Activated CD4-positive, alpha-beta T cell treated with anti-CD3 and anti-CD28 coated beads, Interleukin-2, Interleukin-4, amounts not matched to agents 100 ng/mL and 50 ng/mL, durations not matched to agents 16 hours and 8 hours (primary cell): ENCODE data around the gene TNFSF15.

Experiments
- DNase-seq: peaks from one replicate; pipeline ENCODE4 v3.0.0-alpha.2; 2020; ENCODE audit warnings: low spot score

Gene TNFSF15

GRCh38 chr9:114825126-114825795 lies 19.4 kb upstream of the TNFSF15 start:
- DNase-seq = no peak

- no peak for DNase-seq
Observed at GRCh38 chr9:114824110-114824509, 18.3 kb upstream of the TNFSF15 start.

GRCh38 chr9:114823441-114823840 lies 17.6 kb upstream of the TNFSF15 start:
- no peak for DNase-seq

GRCh38 chr9:114822708-114823107 lies 16.9 kb upstream of the TNFSF15 start:
- no peak for DNase-seq

GRCh38 chr9:114820776-114821501 lies 15.1 kb upstream of the TNFSF15 start:
- DNase-seq = no peak

- DNase-seq = no peak
Observed at GRCh38 chr9:114818178-114818577, 12.3 kb upstream of the TNFSF15 start.

GRCh38 chr9:114813717-114814418 lies 8.0 kb upstream of the TNFSF15 start:
- no peak for DNase-seq

- no peak for DNase-seq
Observed at GRCh38 chr9:114811966-114812636, 6.3 kb upstream of the TNFSF15 start.

GRCh38 chr9:114811301-114811700 lies 5.5 kb upstream of the TNFSF15 start:
- no peak for DNase-seq

GRCh38 chr9:114810614-114811013 lies 4.8 kb upstream of the TNFSF15 start:
- no peak for DNase-seq

GRCh38 chr9:114806526-114806900 lies 674 bp upstream of the TNFSF15 start:
- no peak for DNase-seq

- no peak for DNase-seq
Observed at GRCh38 chr9:114804505-114804904, 1.3 kb downstream of the TNFSF15 start.

GRCh38 chr9:114803479-114804265 lies 2.2 kb downstream of the TNFSF15 start:
- DNase-seq = no peak

GRCh38 chr9:114799925-114800324 lies 5.9 kb downstream of the TNFSF15 start:
- no peak for DNase-seq

GRCh38 chr9:114799441-114799840 lies 6.4 kb downstream of the TNFSF15 start:
- DNase-seq = no peak

- no peak for DNase-seq
Observed at GRCh38 chr9:114798780-114799427, 6.9 kb downstream of the TNFSF15 start.

- no peak for DNase-seq
Observed at GRCh38 chr9:114798101-114798500, 7.7 kb downstream of the TNFSF15 start.

- no peak for DNase-seq
Observed at GRCh38 chr9:114792396-114792795, 13.4 kb downstream of the TNFSF15 start.

GRCh38 chr9:114791736-114792135 lies 14.1 kb downstream of the TNFSF15 start:
- DNase-seq = no peak

GRCh38 chr9:114791312-114791711 lies 14.5 kb downstream of the TNFSF15 start:
- no peak for DNase-seq

GRCh38 chr9:114790521-114790920 lies 15.3 kb downstream of the TNFSF15 start:
- no peak for DNase-seq
